Measurements from ENCODE around the gene TSNAX.

DNA sequence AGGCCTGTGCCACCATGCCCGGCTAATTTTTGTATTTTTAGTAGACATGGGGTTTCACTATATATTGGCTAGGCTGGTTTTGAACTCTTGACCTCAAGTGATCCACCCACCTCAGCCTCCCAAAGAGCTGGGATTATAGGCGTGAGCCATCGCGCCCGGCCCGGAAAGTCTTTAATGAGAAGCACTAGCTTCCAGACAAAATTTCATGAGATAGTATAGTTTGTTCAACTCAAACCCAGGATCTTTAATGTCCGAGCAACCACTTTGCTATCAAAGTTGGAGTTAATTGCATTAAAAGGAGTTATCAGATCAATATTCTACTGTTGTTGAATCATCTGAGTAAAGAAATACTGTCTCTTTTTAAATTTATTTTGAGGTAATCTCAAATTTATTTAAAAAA, 4.8 kb downstream of the TSNAX start:
- TF ChIP-seq, protein P1, sequence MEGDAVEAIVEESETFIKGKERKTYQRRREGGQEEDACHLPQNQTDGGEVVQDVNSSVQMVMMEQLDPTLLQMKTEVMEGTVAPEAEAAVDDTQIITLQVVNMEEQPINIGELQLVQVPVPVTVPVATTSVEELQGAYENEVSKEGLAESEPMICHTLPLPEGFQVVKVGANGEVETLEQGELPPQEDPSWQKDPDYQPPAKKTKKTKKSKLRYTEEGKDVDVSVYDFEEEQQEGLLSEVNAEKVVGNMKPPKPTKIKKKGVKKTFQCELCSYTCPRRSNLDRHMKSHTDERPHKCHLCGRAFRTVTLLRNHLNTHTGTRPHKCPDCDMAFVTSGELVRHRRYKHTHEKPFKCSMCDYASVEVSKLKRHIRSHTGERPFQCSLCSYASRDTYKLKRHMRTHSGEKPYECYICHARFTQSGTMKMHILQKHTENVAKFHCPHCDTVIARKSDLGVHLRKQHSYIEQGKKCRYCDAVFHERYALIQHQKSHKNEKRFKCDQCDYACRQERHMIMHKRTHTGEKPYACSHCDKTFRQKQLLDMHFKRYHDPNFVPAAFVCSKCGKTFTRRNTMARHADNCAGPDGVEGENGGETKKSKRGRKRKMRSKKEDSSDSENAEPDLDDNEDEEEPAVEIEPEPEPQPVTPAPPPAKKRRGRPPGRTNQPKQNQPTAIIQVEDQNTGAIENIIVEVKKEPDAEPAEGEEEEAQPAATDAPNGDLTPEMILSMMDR (IDR thresholded peaks at IDR 0.05): no peak
- no peak for TF ChIP-seq POLR2A (IDR thresholded peaks at IDR 0.05)

Measured in Peyer's patch (tissue), 4 donors.